Glutamatergic neuron (in vitro differentiated cells): Measurements from ENCODE around the gene TRAF2. TPM values are rescaled to one million over a fixed set of nuclear protein-coding genes. Genes with fewer than 3 reads are reported as not detected.
"Not testable (repeated sequence)": the region's sequence is repeated elsewhere in the genome, so short reads cannot be mapped to it uniquely, and the experiment has no call there.

ENCODE experiments used
- DNase-seq: peaks from one replicate; pipeline ENCODE4 v3.0.0; 2022
- H3K27ac Mint-ChIP-seq: one replicate; pipeline ENCODE4 v1.8.0; 2020; ENCODE audit warnings: mild to moderate bottlenecking, mixed read lengths, inconsistent platforms; ENCODE audit not compliant: unreplicated experiment
- H3K27me3 Mint-ChIP-seq: one replicate; pipeline ENCODE4 v1.8.0; 2020; ENCODE audit warnings: mild to moderate bottlenecking, moderate library complexity, mixed read lengths, inconsistent platforms; ENCODE audit not compliant: unreplicated experiment
- H3K36me3 Mint-ChIP-seq: one replicate; pipeline ENCODE4 v1.8.0; 2020; ENCODE audit warnings: mild to moderate bottlenecking, mixed read lengths, inconsistent platforms; ENCODE audit not compliant: unreplicated experiment
- H3K4me1 Mint-ChIP-seq: one replicate; pipeline ENCODE4 v1.8.0; 2020; ENCODE audit warnings: mild to moderate bottlenecking, low read depth, mixed read lengths, inconsistent platforms; ENCODE audit not compliant: unreplicated experiment
- H3K4me3 Mint-ChIP-seq: one replicate; pipeline ENCODE4 v1.8.0; 2020; ENCODE audit warnings: mild to moderate bottlenecking, mixed read lengths, inconsistent platforms; ENCODE audit not compliant: unreplicated experiment
- H3K9me3 Mint-ChIP-seq: one replicate; pipeline ENCODE4 v1.8.0; 2020; ENCODE audit warnings: mild to moderate bottlenecking, moderate library complexity, mixed read lengths, inconsistent platforms; ENCODE audit not compliant: unreplicated experiment
- CTCF ChIP-seq: fragments of 200-600 bp; sonication (generic); IDR thresholded peaks from one replicate; pipeline ENCODE4 v1.5.0; 2021; ENCODE audit not compliant: partially characterized antibody, unreplicated experiment
- total RNA-seq: library from RNA; stranded (reverse); fragmentation: NEBNext Ultra II Directional; extraction: Animal tissue kit (Norgen Biotek cat#: 25700); gene quantifications from one replicate; pipeline ENCODE4 v1.2.1, GENCODE V29; 2021; ENCODE audit not compliant: unreplicated experiment

Gene TRAF2
- total RNA-seq, 1 donor from 2014 or later = 27.3 TPM

GRCh38 chr9:136839229-136840139, 46.8 kb upstream of the TRAF2 start:
- Mint-ChIP-seq H3K4me1 (peaks cover 9% of the 10 kb centered on the region), H3K27me3 (peaks cover 11% of the 10 kb centered on the region), H3K4me3 (peak overlapping the region; percentile 47), H3K36me3 (no peaks in the 10 kb centered on the region), H3K9me3 (peaks cover 7% of the 10 kb centered on the region), H3K27ac (peak overlapping the region; percentile 83)
- no peak for DNase-seq
- TF ChIP-seq CTCF = no peak

GRCh38 chr9:136840140-136840876, 46.0 kb upstream of the TRAF2 start:
- Mint-ChIP-seq H3K36me3 (no peaks in the 10 kb centered on the region), H3K9me3 (peaks cover 7% of the 10 kb centered on the region), H3K4me3 (peak overlapping the region; percentile 47), H3K4me1 (peaks cover 9% of the 10 kb centered on the region), H3K27me3 (peaks cover 9% of the 10 kb centered on the region), H3K27ac (peak overlapping the region; percentile 83)
- no peak for DNase-seq
- no peak for TF ChIP-seq CTCF

DNA sequence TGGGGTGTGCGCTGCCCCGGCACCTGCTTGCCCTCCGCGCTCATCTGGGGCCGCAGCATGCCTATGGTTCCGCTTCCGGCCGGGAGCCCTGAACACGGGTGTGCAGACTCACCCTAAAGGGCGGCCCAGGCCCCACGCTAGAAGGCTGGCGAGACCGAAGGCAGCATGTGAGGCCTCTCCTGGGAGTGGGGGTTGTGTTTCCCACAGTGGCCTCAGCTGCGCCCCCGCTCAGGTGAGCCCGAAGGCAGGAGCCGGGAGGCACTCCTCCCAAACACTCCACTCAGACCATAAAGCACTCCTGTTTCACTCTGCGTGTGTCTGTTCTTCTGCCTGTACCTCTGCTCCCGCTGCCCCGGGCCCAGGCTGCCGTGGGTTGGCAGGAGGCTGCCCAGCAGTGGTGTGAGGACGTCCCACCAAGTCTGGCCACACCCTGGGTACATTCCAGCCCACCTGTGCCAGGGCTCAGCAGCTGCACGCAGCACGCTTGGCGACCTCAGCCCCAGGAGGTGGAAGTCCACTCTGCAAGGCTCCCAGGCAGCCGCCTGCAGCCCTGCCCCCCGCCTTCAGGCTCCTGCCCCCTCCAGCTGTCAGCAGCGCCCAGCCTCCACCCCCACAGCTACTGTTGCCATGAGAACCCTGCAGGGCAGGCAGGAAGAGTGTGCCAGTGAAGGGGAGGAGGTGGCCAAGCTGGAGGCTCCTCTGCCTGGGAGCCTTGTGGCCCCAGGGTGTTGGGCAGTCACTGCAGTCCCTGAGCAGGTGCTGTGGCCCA, 45.3 kb upstream of the TRAF2 start:
- H3K4me1 Mint-ChIP-seq = peaks cover 9% of the 10 kb centered on the region
- TF ChIP-seq CTCF = no peak
- DNase-seq = peak; percentile 72
- no peak overlapping the region for H3K4me3 Mint-ChIP-seq
- H3K27me3 Mint-ChIP-seq = peaks cover 9% of the 10 kb centered on the region
- H3K9me3 Mint-ChIP-seq = peaks cover 7% of the 10 kb centered on the region
- H3K36me3 Mint-ChIP-seq = no peaks in the 10 kb centered on the region
- peak overlapping the region; percentile 72 for H3K27ac Mint-ChIP-seq

DNA sequence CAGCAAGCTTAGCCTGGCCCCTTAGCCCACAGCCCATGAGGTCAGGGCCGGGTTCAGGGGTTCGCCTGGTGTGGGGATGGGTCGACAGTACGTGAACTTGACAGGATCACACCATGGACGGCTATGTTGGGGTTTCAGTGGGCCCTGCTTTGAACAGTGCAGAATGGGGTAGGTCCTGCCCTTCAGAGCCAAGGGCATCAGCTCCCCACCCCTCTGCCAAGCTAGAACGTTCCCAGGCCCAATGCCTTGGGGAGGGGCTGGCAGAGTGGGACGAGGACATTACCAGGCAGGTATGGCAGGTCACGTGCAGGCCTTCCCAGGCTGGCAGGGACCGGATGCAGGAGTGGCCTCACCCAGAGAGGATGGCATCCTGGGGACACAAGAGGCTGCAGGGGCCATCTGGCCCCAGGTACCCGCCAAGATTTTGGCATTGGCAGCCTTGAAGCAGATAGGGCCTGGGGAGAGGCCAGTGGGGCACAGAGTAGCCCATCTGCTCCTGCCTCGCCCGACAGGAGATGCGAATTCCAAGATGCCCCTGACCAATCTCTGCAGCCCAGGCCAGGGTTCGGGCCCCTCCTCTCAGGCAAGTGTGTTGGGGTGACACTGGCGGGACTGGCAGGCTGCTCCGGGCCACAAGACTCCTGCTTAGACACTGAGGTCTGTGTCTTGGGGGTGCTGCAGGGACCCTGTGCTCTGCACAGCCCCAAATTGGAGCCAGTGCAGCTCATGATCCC, 44.5 kb upstream of the TRAF2 start:
- peak overlapping the region; percentile 72 for H3K4me3 Mint-ChIP-seq
- H3K27ac Mint-ChIP-seq = peak overlapping the region; percentile 89
- not testable (repeated sequence) for H3K9me3 Mint-ChIP-seq

More for the DNA sequence above, 44.5 kb upstream of the TRAF2 start:
- not testable (repeated sequence) for DNase-seq, H3K27me3 Mint-ChIP-seq, H3K4me1 Mint-ChIP-seq, H3K36me3 Mint-ChIP-seq
